ENCODE data around the gene DSTN. TPM values are rescaled to one million over a fixed set of nuclear protein-coding genes. Genes with fewer than 3 reads are reported as not detected.

DSTN gene
- total and polyA plus RNA-seq, 5 donors = 720 to 929 (median 762) TPM

- no peak for ATAC-seq
These were observed 4.6 kb upstream of the DSTN start for GRCh38 chr20:17565169-17565845.

GRCh38 chr20:17566345-17566744 is 3.5 kb upstream of the DSTN start:
- Histone ChIP-seq H3K27me3 (ENCODE audit: control insufficient read depth, insufficient read depth) (no peaks in the 10 kb centered on the region), H3K9me3 (ENCODE audit: control insufficient read depth, low read length) (no peaks in the 10 kb centered on the region), H3K27ac (ENCODE audit: low read length) (no peak overlapping the region), H3K4me1 (ENCODE audit: control insufficient read depth, insufficient read depth, low read length) (peaks cover 3% of the 10 kb centered on the region), H3K4me3 (ENCODE audit: low read length) (no peak overlapping the region)
- DNase-seq (no peak), ATAC-seq (no peak)
- intact Hi-C loops (cut with DNase I) = no loop called here
- 97% methylated on average over 3 of the region's 3 CpGs for WGBS

More at GRCh38 chr20:17565169-17565845, 4.6 kb upstream of the DSTN start:
- Histone ChIP-seq H3K9me3 (ENCODE audit: control insufficient read depth, low read length) (no peaks in the 10 kb centered on the region), H3K27me3 (ENCODE audit: control insufficient read depth, insufficient read depth) (no peaks in the 10 kb centered on the region), H3K27ac (ENCODE audit: low read length) (no peak overlapping the region), H3K4me1 (ENCODE audit: control insufficient read depth, insufficient read depth, low read length) (peaks cover 3% of the 10 kb centered on the region), H3K4me3 (ENCODE audit: low read length) (no peak overlapping the region)
- intact Hi-C loops (cut with DNase I) = no loop called here
- DNase-seq = no peak
- WGBS = 79% methylated on average over 4 of the region's 4 CpGs

GRCh38 chr20:17568045-17568788 is 1.7 kb upstream of the DSTN start:
- Histone ChIP-seq H3K4me1 (ENCODE audit: control insufficient read depth, insufficient read depth, low read length) (peaks cover 3% of the 10 kb centered on the region), H3K4me3 (ENCODE audit: low read length) (peak overlapping the region; percentile 80), H3K27me3 (ENCODE audit: control insufficient read depth, insufficient read depth) (no peaks in the 10 kb centered on the region), H3K27ac (ENCODE audit: low read length) (peak overlapping the region; percentile 84), H3K9me3 (ENCODE audit: control insufficient read depth, low read length) (no peaks in the 10 kb centered on the region)
- WGBS = 63% methylated on average over 6 of the region's 6 CpGs
- intact Hi-C loops (cut with DNase I) = no loop called here
- DNase-seq = no peak
- no peak for ATAC-seq

DNA sequence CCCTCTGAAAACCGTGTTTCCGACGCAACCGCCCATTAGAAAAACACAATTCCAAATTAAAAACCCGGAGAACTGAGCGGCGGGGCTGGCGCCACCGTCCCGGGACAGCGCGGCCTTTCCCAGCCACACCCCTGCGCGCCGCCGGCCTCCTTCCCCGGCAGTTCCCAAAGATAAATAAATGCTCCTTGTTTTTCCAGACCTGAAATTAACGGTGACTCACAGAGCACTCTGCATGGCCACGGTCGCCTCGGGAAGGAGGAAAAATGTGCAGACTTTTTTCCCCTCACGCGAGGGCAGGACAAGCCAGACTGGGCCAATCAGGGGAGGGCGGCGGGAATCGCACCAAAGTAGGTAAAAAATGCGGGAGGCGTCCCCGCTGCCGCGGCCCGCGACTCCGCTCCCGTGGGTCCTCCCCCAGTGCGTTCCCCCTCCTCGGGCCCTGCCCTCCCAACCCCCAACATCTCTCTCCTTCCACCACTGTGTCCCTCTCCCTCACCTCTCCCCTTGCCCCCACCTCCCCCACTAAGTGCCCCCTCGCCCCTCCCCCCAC is 828 bp upstream of the DSTN start:
- Histone ChIP-seq H3K27ac (ENCODE audit: low read length) (peak overlapping the region; percentile 93), H3K4me1 (ENCODE audit: control insufficient read depth, insufficient read depth, low read length) (peaks cover 3% of the 10 kb centered on the region), H3K4me3 (ENCODE audit: low read length) (peak overlapping the region; percentile 80), H3K27me3 (ENCODE audit: control insufficient read depth, insufficient read depth) (no peaks in the 10 kb centered on the region), H3K9me3 (ENCODE audit: control insufficient read depth, low read length) (no peaks in the 10 kb centered on the region)
- 2% methylated on average over 38 of the region's 38 CpGs for WGBS
- peak; percentile 91 to 94 (median 92) for DNase-seq
- peak; percentile 87 to 92 for ATAC-seq
- intact Hi-C loops (cut with DNase I) = no loop called here

GRCh38 chr20:17570347-17571152 is 675 bp downstream of the DSTN start:
- peak; percentile 54 to 59 for ATAC-seq
- intact Hi-C loops (cut with DNase I) = loop anchor here in 1 of 4 donors (5.0 kb wide), 1 partner anchor 33 kb away; no protein-coding TSS in a partner anchor
- Histone ChIP-seq H3K4me3 (ENCODE audit: low read length) (peak overlapping the region; percentile 80), H3K9me3 (ENCODE audit: control insufficient read depth, low read length) (no peaks in the 10 kb centered on the region), H3K4me1 (ENCODE audit: control insufficient read depth, insufficient read depth, low read length) (peaks cover 3% of the 10 kb centered on the region), H3K27me3 (ENCODE audit: control insufficient read depth, insufficient read depth) (no peaks in the 10 kb centered on the region), H3K27ac (ENCODE audit: low read length) (peak overlapping the region; percentile 89)
- DNase-seq = peak; percentile 64 to 87 (median 84)
- 1% methylated on average over 43 of the region's 43 CpGs for WGBS

DNA sequence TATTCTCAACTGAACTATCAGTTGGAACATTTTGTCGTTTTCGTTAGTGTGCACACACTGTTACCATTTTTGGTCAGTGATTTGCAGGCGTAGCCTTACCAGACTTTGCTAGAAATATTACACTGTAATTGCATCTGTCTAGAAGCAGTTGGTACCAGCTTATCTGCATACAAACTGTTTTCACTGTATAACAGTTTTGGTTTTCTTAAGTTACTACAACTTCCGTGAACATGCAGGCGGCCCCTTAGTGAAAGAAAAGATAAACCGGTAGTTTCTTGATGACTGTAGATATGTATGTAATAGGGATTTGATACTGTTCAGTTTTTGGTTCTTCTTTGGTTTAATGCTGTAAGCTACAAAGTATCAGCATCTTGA is 1.3 kb downstream of the DSTN start:
- H3K4me1 ChIP-seq (ENCODE audit: control insufficient read depth, insufficient read depth, low read length) = peaks cover 3% of the 10 kb centered on the region
- intact Hi-C loops (cut with DNase I) = loop anchor here in 1 of 4 donors (5.0 kb wide), 1 partner anchor 34 kb away; no protein-coding TSS in a partner anchor

DNA sequence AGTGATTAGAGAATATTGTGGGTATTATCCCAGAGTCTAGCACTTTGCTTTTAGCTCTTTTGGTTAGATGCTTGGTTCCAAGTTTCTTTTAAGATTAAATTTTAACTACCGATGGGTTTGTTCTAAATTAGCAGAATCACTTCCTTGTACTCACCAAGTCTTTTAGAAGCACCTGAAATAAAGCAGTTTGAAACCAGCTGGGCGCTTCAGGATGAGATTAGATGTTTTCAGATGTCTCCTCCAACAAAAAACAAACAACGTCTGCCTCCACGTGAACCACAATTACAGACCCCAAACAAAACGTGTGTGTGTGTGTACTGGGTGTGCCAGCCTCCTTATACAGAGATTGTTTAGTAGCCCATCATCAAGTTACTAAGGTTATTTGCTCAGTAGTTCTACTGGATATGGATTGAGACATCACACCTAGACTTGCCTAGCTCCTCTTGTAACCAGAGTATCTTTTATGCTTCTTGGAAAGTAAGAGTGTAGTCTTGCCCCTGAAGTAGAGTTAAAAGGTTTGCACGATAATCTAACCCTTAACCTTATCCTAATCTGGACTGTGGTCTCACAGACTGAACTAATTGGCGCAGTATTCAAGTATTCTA is 2.3 kb downstream of the DSTN start:
- no peak for ATAC-seq
- Histone ChIP-seq H3K9me3 (ENCODE audit: control insufficient read depth, low read length) (no peaks in the 10 kb centered on the region), H3K27ac (ENCODE audit: low read length) (no peak overlapping the region), H3K27me3 (ENCODE audit: control insufficient read depth, insufficient read depth) (no peaks in the 10 kb centered on the region), H3K4me1 (ENCODE audit: control insufficient read depth, insufficient read depth, low read length) (peaks cover 3% of the 10 kb centered on the region), H3K4me3 (ENCODE audit: low read length) (peak overlapping the region; percentile 80)
- intact Hi-C loops (cut with DNase I) = loop anchor here in 1 of 4 donors (5.0 kb wide), 1 partner anchor 35 kb away; no protein-coding TSS in a partner anchor
- no peak for DNase-seq
- WGBS = 37% methylated on average over 7 of the region's 7 CpGs

More for the DNA sequence above, 1.3 kb downstream of the DSTN start:
- no peak for DNase-seq
- Histone ChIP-seq H3K9me3 (ENCODE audit: control insufficient read depth, low read length) (no peaks in the 10 kb centered on the region), H3K27me3 (ENCODE audit: control insufficient read depth, insufficient read depth) (no peaks in the 10 kb centered on the region), H3K27ac (ENCODE audit: low read length) (no peak overlapping the region), H3K4me3 (ENCODE audit: low read length) (peak overlapping the region; percentile 80)
- WGBS = 8% methylated on average over 6 of the region's 6 CpGs
- ATAC-seq = no peak

- Histone ChIP-seq H3K27me3 (ENCODE audit: control insufficient read depth, insufficient read depth) (no peaks in the 10 kb centered on the region), H3K27ac (ENCODE audit: low read length) (no peak overlapping the region), H3K4me1 (ENCODE audit: control insufficient read depth, insufficient read depth, low read length) (no peaks in the 10 kb centered on the region), H3K4me3 (ENCODE audit: low read length) (peak overlapping the region; percentile 80), H3K9me3 (ENCODE audit: control insufficient read depth, low read length) (no peaks in the 10 kb centered on the region)
- intact Hi-C loops (cut with DNase I) = loop anchor here in 1 of 4 donors (5.0 kb wide), 1 partner anchor 36 kb away; no protein-coding TSS in a partner anchor
- 52% methylated on average over 3 of the region's 3 CpGs for WGBS
- no peak for ATAC-seq
- no peak for DNase-seq
These were observed 3.6 kb downstream of the DSTN start for GRCh38 chr20:17573463-17573862.

GRCh38 chr20:17576215-17576614 is 6.3 kb downstream of the DSTN start:
- WGBS = 57% methylated on average over 8 of the region's 8 CpGs
- Histone ChIP-seq H3K9me3 (ENCODE audit: control insufficient read depth, low read length) (no peaks in the 10 kb centered on the region), H3K4me1 (ENCODE audit: control insufficient read depth, insufficient read depth, low read length) (peaks cover 5% of the 10 kb centered on the region), H3K4me3 (ENCODE audit: low read length) (no peak overlapping the region), H3K27ac (ENCODE audit: low read length) (no peak overlapping the region), H3K27me3 (ENCODE audit: control insufficient read depth, insufficient read depth) (no peaks in the 10 kb centered on the region)
- no peak for ATAC-seq
- intact Hi-C loops (cut with DNase I) = no loop called here
- DNase-seq = no peak

DNA sequence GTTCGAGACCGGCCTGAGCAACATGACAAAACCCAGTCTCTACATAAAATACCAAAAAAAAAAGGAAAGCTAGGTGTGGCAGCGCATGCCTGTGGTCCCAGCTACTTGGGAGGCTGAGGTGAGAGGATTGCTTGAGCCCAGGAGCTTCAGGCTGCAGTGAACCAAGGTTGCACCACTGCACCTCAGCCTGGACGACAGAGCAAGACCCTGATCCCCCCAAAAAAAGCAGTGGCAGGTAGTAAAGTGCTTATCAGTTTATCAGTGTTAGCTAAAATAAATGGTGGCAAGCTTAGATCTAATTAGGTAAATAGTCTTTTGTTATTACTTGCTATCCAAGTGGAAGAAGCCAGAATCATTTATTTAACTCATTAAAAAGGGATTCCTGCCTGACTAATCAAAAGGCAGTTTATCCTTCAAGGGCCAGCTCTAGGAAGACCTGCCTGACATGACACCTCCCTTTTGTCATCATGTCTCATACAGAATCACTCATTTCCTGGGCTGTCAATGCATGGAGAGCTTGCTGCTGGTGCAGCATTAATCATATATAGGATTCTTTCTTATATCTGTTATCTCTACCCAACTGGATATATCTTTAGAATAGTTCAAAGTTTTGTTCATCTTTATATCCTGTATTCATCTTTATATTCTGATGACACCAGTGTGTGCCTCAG is 9.6 kb downstream of the DSTN start:
- no peak overlapping the region for H3K27ac ChIP-seq (ENCODE audit: low read length)
- no peak for DNase-seq
- WGBS = 89% methylated on average over 4 of the region's 4 CpGs
- H3K4me1 ChIP-seq (ENCODE audit: control insufficient read depth, insufficient read depth, low read length) = peaks cover 6% of the 10 kb centered on the region
- H3K27me3 ChIP-seq (ENCODE audit: control insufficient read depth, insufficient read depth) = no peaks in the 10 kb centered on the region
- no peaks in the 10 kb centered on the region for H3K9me3 ChIP-seq (ENCODE audit: control insufficient read depth, low read length)
- intact Hi-C loops (cut with DNase I) = no loop called here
- ATAC-seq = no peak
- no peak overlapping the region for H3K4me3 ChIP-seq (ENCODE audit: low read length)

Measured in right cardiac atrium (tissue), 5 donors.